HUES48 (cell line): ENCODE data around the gene PLA2G4B.

ENCODE experiments used
- H3K27ac ChIP-seq: one replicate; pipeline ENCODE4 v1.7.0; 2013; ENCODE audit warnings: low read depth, low read length, inconsistent platforms
- H3K27me3 ChIP-seq: 2 replicates; pipeline ENCODE4 v1.6.1; 2013; ENCODE audit warnings: mild to moderate bottlenecking, low read length; ENCODE audit not compliant: control insufficient read depth, insufficient read depth
- H3K36me3 ChIP-seq: 2 replicates; pipeline ENCODE4 v1.6.1; 2013; ENCODE audit warnings: low read length; ENCODE audit not compliant: control insufficient read depth, insufficient read depth
- H3K4me1 ChIP-seq: 2 replicates; pipeline ENCODE4 v1.6.1; 2013; ENCODE audit warnings: mild to moderate bottlenecking, low read length; ENCODE audit not compliant: control insufficient read depth, insufficient read depth
- H3K4me3 ChIP-seq: 2 replicates; pipeline ENCODE4 v1.5.1; 2013; ENCODE audit warnings: mild to moderate bottlenecking, low read depth, low read length
- H3K9ac ChIP-seq: 2 replicates; pipeline ENCODE4 v1.6.1; 2013; ENCODE audit warnings: mild to moderate bottlenecking, low read depth, low read length, moderate library complexity
- H3K9me3 ChIP-seq: 2 replicates; pipeline ENCODE4 v1.6.1; 2013; ENCODE audit warnings: low read length; ENCODE audit not compliant: control insufficient read depth, insufficient read depth

Gene PLA2G4B

DNA sequence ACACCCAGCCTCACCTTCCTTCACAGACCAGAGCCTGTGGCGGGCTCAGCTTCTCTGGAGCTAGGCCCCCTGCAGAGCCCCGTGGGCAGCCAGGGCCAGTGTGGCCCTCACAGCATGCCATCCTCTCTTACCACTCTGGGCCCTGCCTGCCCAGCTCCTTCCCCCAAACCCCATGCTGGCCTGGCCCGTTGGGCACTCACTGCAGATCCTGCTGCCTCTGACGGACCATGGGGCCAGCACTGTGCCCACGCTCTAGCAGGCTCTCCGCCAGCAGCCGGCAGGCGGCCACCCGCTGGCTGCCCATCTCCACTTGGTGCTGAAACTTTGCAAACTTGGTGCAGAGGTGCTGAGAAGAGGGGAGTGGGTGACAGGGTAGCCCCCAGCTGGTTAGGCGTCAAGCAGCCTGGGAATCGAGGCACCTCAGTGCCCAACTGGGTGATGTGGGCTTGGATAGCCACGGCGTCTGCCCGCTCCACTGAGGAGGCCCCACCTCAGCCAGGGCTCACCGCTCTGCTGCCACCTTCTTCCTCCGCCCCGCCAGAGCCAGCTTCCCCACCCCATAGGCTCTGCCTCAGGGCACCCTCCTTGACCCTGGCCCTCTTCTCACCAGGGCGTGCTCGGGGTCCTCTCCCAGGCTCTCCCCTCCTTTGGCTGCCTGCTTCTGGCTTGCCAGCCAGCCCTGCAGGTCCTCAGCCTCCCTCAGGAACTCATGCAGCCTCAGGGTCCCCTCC, 32.7 kb downstream of the PLA2G4B start:
- Histone ChIP-seq H3K9me3 (no peaks in the 10 kb centered on the region), H3K36me3 (no peaks in the 10 kb centered on the region), H3K27ac (no peak overlapping the region), H3K4me3 (no peak overlapping the region), H3K27me3 (no peaks in the 10 kb centered on the region), H3K4me1 (no peaks in the 10 kb centered on the region), H3K9ac (no peak overlapping the region)

DNA sequence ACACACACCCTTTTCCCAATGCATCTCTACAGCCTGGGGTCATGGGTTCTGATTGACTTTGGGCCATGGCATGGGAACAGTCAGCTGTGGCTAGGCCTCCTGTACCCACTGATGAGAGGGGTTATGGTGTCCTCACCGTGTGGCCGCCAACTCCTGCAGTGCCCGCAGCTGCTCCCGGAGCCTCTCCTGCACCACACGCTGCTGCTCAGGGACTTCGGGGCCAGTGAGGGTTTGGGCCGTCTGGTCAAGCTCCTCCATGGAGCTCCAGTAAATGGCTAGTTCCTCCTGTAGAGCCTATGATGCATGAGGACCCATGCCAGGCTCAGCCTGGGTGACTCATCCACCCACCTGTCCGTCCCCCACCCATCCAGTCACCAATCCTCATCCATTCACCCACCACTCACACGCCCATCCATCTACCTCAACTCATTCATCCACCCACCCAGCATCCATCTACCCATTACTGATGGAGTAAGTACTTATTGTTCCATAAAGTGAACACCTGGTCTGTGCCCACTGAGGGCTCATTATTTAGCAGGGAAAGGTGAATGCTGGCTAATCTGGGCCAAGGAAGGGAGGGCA, 33.6 kb downstream of the PLA2G4B start:
- no peak overlapping the region for H3K27ac ChIP-seq
- H3K9me3 ChIP-seq, result no peaks in the 10 kb centered on the region
- H3K4me3 ChIP-seq, result no peak overlapping the region
- no peaks in the 10 kb centered on the region for H3K27me3 ChIP-seq
- no peaks in the 10 kb centered on the region for H3K36me3 ChIP-seq
- H3K9ac ChIP-seq, result no peak overlapping the region
- no peaks in the 10 kb centered on the region for H3K4me1 ChIP-seq

DNA sequence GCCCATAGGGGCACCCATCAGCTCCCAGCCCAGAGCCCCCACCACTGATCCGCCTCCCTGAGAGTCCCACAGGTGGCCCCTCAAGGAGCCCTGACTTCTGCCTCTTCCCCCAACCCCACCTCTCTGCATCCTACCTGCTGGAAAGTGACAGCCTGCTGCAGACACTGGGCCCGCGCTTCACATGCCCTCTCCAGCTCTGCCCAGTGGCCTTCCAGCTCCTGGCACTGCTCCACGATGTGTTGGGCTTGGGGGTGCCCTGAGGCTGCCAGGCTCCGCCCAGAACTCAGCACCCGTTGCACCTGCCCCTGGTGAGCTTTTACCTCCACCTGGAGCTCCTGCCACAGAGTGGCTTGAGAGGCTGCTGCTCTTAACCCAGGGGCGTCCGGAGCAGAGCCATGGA, 35.1 kb downstream of the PLA2G4B start:
- H3K9me3 ChIP-seq, result no peaks in the 10 kb centered on the region
- H3K4me1 ChIP-seq, result no peaks in the 10 kb centered on the region
- no peak overlapping the region for H3K27ac ChIP-seq
- H3K36me3 ChIP-seq, result no peaks in the 10 kb centered on the region
- no peak overlapping the region for H3K4me3 ChIP-seq
- H3K9ac ChIP-seq, result no peak overlapping the region
- no peaks in the 10 kb centered on the region for H3K27me3 ChIP-seq

DNA sequence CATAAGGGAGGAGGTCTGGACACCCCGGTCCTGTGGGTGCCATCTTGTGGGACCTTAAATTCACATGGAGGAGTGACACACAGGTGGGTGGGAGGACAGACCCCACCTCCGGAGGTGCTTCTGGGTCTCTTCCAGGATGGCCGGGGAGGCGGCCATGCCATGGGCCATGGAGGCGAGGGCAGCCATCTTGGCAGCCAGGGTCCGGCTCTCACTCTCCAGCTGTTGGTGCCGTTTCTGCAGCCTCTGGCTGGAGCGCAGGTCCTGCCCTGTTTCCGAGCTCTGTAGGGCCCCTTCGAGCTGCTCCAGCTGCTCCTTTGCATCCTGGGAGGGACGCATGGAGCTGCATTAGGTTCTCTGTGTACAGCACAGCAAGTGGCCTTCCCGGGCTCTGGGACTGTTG, 36.1 kb downstream of the PLA2G4B start:
- Histone ChIP-seq H3K4me1 (no peaks in the 10 kb centered on the region), H3K27me3 (0 out of 2 replicates have a peak, but pooled peaks cover under 1% of the 10 kb centered on the region), H3K4me3 (no peak overlapping the region), H3K9me3 (no peaks in the 10 kb centered on the region), H3K9ac (no peak overlapping the region), H3K36me3 (no peaks in the 10 kb centered on the region), H3K27ac (no peak overlapping the region)

DNA sequence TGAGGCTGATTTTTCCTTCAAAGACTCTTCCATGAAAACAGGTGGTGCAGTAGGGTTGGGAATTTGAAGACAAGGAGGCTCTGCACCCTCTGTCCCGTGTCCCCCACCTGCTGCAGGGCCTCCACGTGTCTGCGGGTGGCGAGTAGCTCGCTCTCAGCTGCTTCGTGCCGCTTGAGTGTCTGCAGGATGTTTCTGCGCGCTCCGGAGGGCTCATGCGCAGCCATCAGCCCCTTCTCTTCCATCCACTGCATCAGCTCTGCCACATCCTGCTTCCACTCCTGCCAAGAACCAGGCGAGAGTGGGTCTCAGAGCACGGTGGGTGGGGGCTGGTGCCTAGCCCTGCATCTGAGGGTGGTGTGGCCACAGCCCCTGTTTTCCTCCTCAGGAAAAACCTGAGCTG, 37.4 kb downstream of the PLA2G4B start:
- Histone ChIP-seq H3K27ac (no peak overlapping the region), H3K4me1 (no peaks in the 10 kb centered on the region), H3K4me3 (no peak overlapping the region), H3K9me3 (no peaks in the 10 kb centered on the region), H3K36me3 (no peaks in the 10 kb centered on the region), H3K27me3 (peaks cover 13% of the 10 kb centered on the region), H3K9ac (no peak overlapping the region)

DNA sequence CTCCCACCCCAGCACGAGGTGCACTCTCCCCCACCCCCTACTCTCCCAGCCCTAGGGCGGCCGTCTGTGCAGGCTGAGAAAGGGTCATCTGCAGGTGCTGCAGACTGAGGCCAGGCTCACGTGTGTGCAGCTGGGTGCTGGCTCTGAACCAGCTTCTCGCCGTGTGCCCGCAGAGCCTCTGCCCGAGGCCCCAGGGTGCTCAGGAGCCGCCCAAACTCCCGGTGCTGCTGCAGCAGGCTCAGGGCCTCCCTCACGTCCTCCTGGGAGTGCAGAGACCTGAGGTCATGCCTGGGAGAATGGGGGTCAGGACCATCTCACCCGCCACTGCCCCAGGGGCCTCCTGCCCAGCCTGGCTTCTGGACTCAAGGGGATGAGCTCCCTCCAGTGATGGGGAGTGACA, 38.0 kb downstream of the PLA2G4B start:
- Histone ChIP-seq H3K4me1 (no peaks in the 10 kb centered on the region), H3K9me3 (no peaks in the 10 kb centered on the region), H3K27ac (no peak overlapping the region), H3K36me3 (no peaks in the 10 kb centered on the region), H3K4me3 (no peak overlapping the region), H3K27me3 (peaks cover 20% of the 10 kb centered on the region), H3K9ac (no peak overlapping the region)

DNA sequence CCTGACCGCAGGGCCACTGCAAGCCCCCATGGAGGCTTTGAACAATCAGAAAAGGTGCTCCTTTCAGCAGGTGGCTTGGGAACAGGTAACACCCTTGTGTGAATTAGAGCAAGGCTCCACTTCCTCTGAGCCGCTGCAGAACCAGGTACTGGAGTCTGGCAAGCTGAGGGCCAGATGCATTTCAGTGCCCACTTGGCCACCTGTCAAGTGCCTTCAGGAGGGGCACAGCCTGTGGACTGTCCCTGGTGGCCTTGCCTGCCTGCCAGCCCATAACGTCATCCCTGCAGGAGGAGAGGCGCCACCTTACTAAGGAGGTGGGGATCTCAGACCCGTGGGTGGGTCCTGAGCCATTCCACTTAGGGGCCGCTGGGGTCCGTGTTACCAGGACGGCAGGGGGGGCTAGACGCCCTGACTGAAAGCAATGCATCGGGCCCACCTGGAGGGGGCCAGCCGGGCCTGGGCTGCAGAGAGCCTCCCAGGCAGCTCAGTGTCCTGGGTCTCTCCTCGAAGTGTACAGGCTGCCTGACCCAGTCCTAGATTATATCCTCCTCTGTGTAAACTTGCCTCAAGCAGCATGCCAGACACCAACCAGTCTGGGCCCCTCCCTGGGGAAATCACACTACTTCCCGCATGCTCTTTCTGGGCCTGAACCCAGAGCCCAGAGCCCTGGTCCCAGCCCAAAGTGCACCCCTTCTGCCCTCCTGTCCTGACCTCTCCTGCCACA, 39.1 kb downstream of the PLA2G4B start:
- Histone ChIP-seq H3K4me3 (no peak overlapping the region), H3K4me1 (no peaks in the 10 kb centered on the region), H3K9me3 (no peaks in the 10 kb centered on the region), H3K36me3 (no peaks in the 10 kb centered on the region), H3K27ac (no peak overlapping the region), H3K9ac (no peak overlapping the region), H3K27me3 (peaks cover 30% of the 10 kb centered on the region)

DNA sequence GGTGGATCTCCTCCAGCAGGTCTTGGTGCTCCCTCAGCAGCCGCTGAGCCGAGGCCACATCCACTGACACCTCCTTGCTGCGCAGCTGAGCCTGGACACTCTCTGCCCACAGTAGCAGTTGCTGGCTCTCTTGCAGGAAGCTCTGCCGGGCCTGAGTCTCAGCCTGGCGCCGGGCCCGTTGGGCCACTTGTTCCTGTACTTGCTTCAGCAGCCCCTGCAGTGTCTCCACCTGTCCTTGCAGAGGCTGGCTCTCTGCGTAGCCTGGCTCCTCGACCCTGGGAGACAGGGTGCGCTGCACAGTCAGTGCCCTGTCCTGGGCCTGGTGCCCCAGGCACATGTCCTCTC, 39.7 kb downstream of the PLA2G4B start:
- peaks cover 36% of the 10 kb centered on the region for H3K27me3 ChIP-seq

DNA sequence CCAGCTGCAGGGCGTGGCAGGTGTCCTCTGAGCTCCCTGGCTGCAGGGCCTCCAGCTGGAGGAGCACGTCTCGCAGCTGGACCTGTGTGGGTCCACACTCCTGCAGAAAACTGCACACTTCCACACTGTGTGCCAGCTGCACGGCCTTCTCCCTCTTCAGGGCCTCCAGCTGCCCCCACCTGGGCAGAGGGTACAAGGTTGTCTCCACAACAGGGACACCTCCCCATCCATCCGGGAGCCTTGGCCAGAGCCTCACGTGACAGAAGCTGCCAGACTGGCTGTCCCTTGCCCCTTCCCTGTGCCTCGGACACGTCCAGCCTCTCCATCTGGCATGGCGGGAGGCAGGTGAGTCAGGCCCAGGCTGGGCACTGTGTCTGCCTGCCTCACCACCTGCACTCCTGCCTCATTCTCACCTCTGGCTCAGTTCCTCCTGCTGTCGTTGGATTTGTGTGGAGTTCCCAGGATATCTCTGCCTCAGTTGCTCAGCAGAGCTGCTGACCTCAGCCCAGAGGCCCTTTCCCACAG, 40.7 kb downstream of the PLA2G4B start:
- Histone ChIP-seq H3K9ac (no peak overlapping the region), H3K27me3 (peaks cover 39% of the 10 kb centered on the region), H3K27ac (no peak overlapping the region), H3K9me3 (no peaks in the 10 kb centered on the region), H3K4me1 (no peaks in the 10 kb centered on the region), H3K4me3 (no peak overlapping the region), H3K36me3 (no peaks in the 10 kb centered on the region)

More for the DNA sequence above, 39.7 kb downstream of the PLA2G4B start:
- Histone ChIP-seq H3K4me1 (no peaks in the 10 kb centered on the region), H3K27ac (no peak overlapping the region), H3K9ac (no peak overlapping the region), H3K4me3 (no peak overlapping the region), H3K9me3 (no peaks in the 10 kb centered on the region), H3K36me3 (no peaks in the 10 kb centered on the region)

DNA sequence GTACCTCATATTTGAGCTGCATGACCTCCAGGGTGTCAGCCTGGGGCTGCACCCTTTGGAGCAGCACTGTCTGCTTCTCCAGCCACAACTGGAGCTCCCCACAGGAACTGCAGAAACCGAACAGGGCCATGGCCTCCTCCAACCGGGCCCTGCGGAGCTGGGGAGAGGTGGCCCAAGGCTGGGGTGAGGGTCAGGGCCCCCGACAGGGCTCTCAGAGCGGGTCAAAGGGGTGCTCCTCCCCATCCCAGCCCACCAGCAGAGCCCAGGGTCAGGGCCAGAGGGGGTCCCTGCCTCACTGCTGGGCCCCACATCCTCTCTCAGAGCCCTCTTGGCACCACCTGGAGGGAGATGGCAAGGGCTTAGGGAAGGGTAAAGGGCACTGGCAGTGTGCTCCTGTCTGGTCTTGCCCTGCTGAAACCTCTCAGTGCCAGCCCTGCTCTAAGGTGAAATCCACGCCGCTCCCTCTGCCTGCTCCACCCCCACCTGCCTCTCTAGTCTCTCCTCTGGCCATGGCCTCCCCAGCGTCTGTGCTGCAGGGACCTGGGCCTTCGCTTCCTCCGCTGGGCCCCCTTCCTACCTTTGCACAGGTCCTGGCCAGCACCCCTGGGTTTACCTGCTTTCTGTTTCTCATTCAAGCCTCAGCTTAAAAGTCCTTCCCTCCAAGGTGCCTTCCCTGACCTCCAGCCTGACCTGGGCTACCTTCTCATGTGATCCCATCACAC, 41.7 kb downstream of the PLA2G4B start:
- H3K9ac ChIP-seq, result no peak overlapping the region
- H3K36me3 ChIP-seq, result no peaks in the 10 kb centered on the region
- H3K27me3 ChIP-seq, result peaks cover 39% of the 10 kb centered on the region
- H3K27ac ChIP-seq, result no peak overlapping the region
- H3K4me3 ChIP-seq, result no peak overlapping the region
- no peaks in the 10 kb centered on the region for H3K9me3 ChIP-seq
- no peaks in the 10 kb centered on the region for H3K4me1 ChIP-seq
